Esophagus (tissue), 2 donors: ENCODE measurements around the gene MAS1. TPM values are rescaled to one million over a fixed set of nuclear protein-coding genes. Genes with fewer than 3 reads are reported as not detected.

Experiments
- H3K27ac ChIP-seq, 2 donors: one replicate each; pipeline ENCODE4 v1.5.1; 2013; ENCODE audit warnings: low read depth in 2 of 2, mild to moderate bottlenecking in 2 of 2, inconsistent platforms in 1 of 2, low read length in 1 of 2, moderate library complexity in 1 of 2
- H3K27me3 ChIP-seq, 2 donors: one replicate each; pipeline ENCODE4 v1.6.1; 2013; ENCODE audit warnings: low read length in 2 of 2, control low read depth in 1 of 2, mild to moderate bottlenecking in 1 of 2; ENCODE audit not compliant: insufficient read depth in 2 of 2, control insufficient read depth in 1 of 2
- H3K36me3 ChIP-seq, 2 donors: one replicate each; pipeline ENCODE4 v1.6.1; 2013; ENCODE audit warnings: low read length in 1 of 2; ENCODE audit not compliant: control insufficient read depth in 2 of 2, insufficient read depth in 2 of 2
- H3K4me1 ChIP-seq, 2 donors: one replicate each; pipeline ENCODE4 v1.6.1; 2013; ENCODE audit warnings: low read length in 1 of 2; ENCODE audit not compliant: control insufficient read depth in 2 of 2, insufficient read depth in 2 of 2
- H3K4me3 ChIP-seq, 2 donors: one replicate each; pipeline ENCODE4 v1.5.1; 2013; ENCODE audit warnings: low read length in 2 of 2, mild to moderate bottlenecking in 2 of 2, low read depth in 1 of 2, moderate library complexity in 1 of 2
- H3K9me3 ChIP-seq, 2 donors: one replicate each; pipeline ENCODE4 v1.6.1; 2013; ENCODE audit warnings: mild to moderate bottlenecking in 2 of 2, low read depth in 1 of 2, low read length in 1 of 2, moderate library complexity in 1 of 2; ENCODE audit not compliant: control insufficient read depth in 2 of 2, insufficient read depth in 1 of 2
- WGBS, 2 donors: extraction: QIAGEN DNeasy Blood & Tissue Kit; methylation state at CpG; one replicate each; pipeline ENCODE4 v1.1.7; 2013; 5-methylcytosine and 5-hydroxymethylcytosine counted together
- polyA plus RNA-seq, 2 donors: library from polyadenylated mRNA; stranded (reverse); fragments of 200-250 nt; gene quantifications; one replicate each; pipeline ENCODE4 v1.2.3, GENCODE V29; 2013
- donor health status: healthy with polysubstance abuse.
- donor health status: Bipolar disorder and iron deficiency.

MAS1 gene
- polyA plus RNA-seq, 2 donors: not detected

DNA sequence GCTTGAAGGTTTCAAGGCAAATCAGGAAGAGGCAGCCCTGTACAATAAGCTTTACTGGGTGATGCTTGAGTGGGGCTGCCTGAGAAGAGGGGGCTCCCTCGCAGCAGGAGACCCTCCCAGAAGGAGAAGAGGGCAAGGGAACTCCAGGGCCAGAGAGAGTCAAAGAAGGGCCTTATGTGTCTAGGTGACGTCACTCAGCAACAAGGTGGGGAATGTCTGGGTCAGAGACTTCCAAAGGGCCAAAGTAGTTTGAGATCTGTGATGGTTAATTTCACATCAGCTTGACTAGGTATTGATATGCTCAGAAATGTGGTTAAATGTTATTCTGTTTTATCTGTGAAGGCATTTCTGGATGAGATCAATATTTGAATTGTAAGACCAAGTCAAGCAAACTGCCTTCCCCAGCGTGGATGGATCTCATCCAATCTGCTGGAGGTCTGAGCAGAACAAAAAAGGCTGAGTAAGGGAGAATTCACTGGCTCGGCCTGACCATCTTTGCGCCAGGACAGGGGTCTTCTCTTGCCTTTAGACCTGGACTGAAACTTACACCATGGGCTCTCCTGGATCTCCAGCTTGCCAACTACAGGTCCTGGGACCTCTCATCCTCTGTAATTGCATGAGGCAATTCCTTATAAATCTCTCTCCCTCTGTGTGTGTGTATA lies 35.9 kb downstream of the MAS1 start:
- Histone ChIP-seq H3K27me3 (no peaks in the 10 kb centered on the region), H3K4me3 (no peak overlapping the region), H3K4me1 (no peaks in the 10 kb centered on the region), H3K36me3 (no peaks in the 10 kb centered on the region), H3K27ac (no peak overlapping the region), H3K9me3 (no peaks in the 10 kb centered on the region)
- WGBS, 2 donors: 87% methylated on average over 5 of the region's 5 CpGs

DNA sequence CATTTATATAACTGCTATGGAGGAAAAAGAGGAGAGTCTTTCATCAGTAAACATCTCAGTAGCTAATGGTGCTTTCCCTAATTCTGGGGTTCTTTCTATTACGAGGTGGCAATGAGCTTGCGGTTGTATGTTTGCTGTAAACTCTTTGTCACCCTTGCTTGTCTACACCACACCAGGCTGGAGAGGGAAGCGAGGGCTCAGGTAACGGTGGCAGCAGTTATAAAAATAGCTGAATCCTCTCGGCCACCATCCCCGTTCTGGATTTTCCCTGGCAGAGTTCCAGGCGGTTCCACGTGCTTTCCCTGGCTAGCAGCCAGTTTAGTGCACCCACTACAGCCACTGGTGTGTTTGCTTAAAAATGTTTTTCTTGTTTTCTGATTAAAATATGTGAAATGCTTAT lies 39.0 kb downstream of the MAS1 start:
- Histone ChIP-seq H3K36me3 (no peaks in the 10 kb centered on the region), H3K4me1 (peaks cover 0 to 2% of the 10 kb centered on the region in 2 donors), H3K27ac (no peak overlapping the region), H3K9me3 (no peaks in the 10 kb centered on the region), H3K27me3 (no peaks in the 10 kb centered on the region), H3K4me3 (no peak overlapping the region)
- WGBS, 2 donors: 25 to 28% methylated on average over 8 of the region's 8 CpGs

DNA sequence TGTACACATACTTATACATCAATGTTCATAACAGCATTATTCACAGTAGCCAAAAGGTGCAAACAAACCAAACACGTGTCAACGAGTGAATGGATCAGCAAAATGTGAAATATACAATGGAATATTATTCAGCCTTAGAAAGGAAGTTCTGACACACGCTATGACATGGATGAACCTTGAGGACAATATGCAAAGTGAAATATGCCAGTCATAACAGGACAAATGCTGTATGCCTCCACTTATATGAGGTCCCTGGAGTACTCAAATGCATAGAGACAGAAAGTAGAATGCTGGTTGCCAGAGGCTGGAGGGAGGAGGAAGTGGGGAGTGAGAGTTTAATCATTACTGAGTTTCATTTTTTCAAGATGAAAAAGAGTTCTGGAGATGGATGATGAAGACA lies 40.3 kb downstream of the MAS1 start:
- Histone ChIP-seq H3K4me3 (no peak overlapping the region), H3K36me3 (no peaks in the 10 kb centered on the region), H3K4me1 (peaks cover 0 to 2% of the 10 kb centered on the region in 2 donors), H3K9me3 (no peaks in the 10 kb centered on the region), H3K27me3 (no peaks in the 10 kb centered on the region), H3K27ac (no peak overlapping the region)
- 78 to 91% methylated on average over 3 of the region's 3 CpGs for WGBS, 2 donors

DNA sequence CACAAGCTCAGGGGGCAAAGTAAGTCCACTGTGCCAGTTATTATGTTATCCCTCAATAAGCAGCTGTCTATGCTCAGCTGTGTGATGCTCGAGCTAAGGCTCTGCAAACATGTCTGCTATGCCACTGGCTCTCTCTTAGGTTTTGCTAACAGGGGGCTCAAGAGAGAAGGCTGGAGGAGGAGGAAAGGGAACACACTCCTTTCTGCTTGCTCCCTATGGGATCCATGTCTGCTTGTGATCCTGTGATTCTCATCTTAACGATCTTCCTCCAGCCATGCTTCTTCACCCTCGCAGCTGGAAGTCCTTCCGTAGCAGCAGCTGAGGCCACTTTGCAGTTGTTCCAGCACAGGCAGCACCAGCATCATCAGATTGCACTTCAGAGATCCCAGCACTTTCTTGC lies 41.1 kb downstream of the MAS1 start:
- no peaks in the 10 kb centered on the region for H3K9me3 ChIP-seq
- no peak overlapping the region for H3K4me3 ChIP-seq
- H3K27ac ChIP-seq: no peak overlapping the region
- H3K36me3 ChIP-seq: no peaks in the 10 kb centered on the region
- H3K27me3 ChIP-seq: no peaks in the 10 kb centered on the region
- peaks cover 0 to 2% of the 10 kb centered on the region in 2 donors for H3K4me1 ChIP-seq
- 79 to 82% methylated on average over 4 of the region's 4 CpGs for WGBS, 2 donors

DNA sequence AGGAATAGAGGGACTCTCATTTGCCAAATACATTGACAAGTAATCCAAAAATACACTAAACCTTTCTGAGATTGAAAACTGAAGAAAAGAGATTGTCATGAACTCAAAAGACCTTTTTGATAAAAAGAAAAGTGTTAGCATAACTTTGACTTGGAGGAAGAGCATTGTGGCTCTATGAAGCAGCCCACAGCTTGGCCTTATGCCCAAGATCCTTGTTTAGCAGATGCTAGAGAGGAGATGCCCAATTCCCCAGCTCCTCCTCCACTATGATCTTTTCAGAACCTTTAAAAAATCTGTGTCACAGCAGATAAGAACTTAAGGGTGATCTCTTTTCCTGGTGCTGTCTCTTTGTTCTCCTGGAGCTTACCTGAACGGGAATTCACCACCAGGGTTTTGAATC lies 42.3 kb downstream of the MAS1 start:
- Histone ChIP-seq H3K4me3 (no peak overlapping the region), H3K4me1 (peaks cover 0 to 2% of the 10 kb centered on the region in 2 donors), H3K9me3 (no peaks in the 10 kb centered on the region), H3K27ac (no peak overlapping the region), H3K27me3 (no peaks in the 10 kb centered on the region), H3K36me3 (no peaks in the 10 kb centered on the region)
- 93 to 96% methylated on average over 1 of the region's 1 CpG for WGBS, 2 donors

DNA sequence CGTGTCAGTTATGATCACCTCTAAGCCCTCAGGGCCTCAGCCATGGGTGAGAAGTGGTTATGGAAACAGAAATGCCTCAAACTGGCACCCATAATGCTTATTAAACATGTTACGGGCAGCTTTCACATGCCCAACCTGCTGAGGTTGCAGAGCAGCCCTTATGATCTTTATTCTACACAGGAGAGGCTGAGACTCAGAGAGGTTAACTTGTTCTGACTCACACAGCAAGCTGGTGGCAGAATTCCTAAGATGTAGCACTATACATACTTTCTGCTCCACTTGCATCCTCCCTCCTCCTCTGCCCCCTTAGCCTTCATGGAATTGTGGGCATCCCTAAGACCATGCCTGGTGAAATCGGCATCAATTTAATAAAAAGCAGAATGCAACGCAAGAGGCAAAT lies 43.4 kb downstream of the MAS1 start:
- H3K4me3 ChIP-seq: no peak overlapping the region
- H3K4me1 ChIP-seq: peaks cover 0 to 2% of the 10 kb centered on the region in 2 donors
- 70 to 73% methylated on average over 4 of the region's 4 CpGs for WGBS, 2 donors
- H3K9me3 ChIP-seq: no peaks in the 10 kb centered on the region
- H3K36me3 ChIP-seq: no peaks in the 10 kb centered on the region
- H3K27me3 ChIP-seq: no peaks in the 10 kb centered on the region
- no peak overlapping the region for H3K27ac ChIP-seq

DNA sequence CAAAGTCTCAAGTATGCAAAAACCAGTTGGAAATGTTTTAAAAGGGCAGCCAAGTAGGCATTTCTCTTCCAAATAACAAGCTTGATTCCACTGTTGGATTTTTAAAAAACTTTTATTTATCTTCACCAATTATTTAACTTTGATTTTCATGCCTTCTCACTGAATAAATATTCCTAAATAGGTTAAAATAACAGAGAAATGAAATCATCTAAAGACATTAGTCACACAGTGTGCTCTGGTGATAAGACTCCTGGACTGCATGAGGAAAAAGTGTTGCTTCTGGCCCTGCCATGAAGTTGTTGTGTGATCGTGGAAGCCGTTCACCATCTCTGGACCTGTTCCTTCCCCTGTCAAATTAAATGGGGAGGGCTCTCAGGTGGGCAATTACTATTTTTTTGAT lies 44.3 kb downstream of the MAS1 start:
- 69 to 73% methylated on average over 2 of the region's 2 CpGs for WGBS, 2 donors
- Histone ChIP-seq H3K9me3 (no peaks in the 10 kb centered on the region), H3K4me1 (peaks cover 0 to 2% of the 10 kb centered on the region in 2 donors), H3K27me3 (no peaks in the 10 kb centered on the region), H3K4me3 (no peak overlapping the region), H3K27ac (no peak overlapping the region), H3K36me3 (no peaks in the 10 kb centered on the region)

DNA sequence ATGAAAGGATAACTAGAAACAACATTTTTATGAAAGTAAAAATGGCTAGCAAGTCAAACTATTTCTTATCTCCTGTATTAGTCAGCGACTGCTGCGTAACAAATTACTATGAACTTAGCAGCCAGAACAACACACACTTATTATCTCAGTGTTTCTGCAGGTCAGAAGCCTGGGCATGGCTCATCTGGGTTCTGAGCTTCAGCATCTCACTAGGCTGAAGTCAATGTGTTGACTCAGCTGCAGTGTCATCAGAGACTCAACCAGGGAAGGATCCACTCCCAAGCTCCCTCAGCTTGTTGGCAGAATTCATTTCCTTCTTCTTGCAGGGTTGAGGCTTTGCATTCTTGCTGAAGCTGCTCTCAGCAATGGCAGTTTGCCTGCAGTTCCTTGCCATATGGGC lies 44.8 kb downstream of the MAS1 start:
- WGBS, 2 donors: 91 to 97% methylated on average over 2 of the region's 2 CpGs
- Histone ChIP-seq H3K27me3 (no peaks in the 10 kb centered on the region), H3K4me3 (no peak overlapping the region), H3K4me1 (peaks cover 0 to 2% of the 10 kb centered on the region in 2 donors), H3K9me3 (no peaks in the 10 kb centered on the region), H3K36me3 (no peaks in the 10 kb centered on the region), H3K27ac (no peak overlapping the region)

DNA sequence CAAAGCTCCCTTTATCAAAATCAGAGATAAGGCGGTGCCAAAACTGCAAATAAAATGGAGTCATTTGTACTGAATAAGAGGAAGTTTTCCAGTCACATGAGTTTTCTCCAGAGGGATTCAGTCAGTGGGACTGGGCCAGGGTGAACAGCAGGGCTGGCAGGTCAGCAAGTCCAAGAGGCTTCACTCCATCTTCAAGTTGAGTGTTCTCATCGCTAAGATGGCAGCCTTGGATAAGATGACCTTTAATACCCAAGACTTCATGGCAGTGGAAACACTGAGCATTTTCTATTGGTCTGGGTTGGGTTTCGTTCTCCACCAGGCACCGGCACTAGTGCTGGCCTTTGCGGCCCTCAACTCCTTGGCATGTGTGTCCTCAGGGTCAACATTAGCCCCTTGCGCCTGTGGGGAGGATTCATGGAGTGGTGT lies 48.8 kb downstream of the MAS1 start:
- WGBS, 2 donors: 77 to 91% methylated on average over 6 of the region's 6 CpGs
- Histone ChIP-seq H3K36me3 (no peaks in the 10 kb centered on the region), H3K27ac (no peak overlapping the region), H3K9me3 (peaks cover 0 to 2% of the 10 kb centered on the region in 2 donors), H3K4me3 (no peak overlapping the region), H3K4me1 (no peaks in the 10 kb centered on the region), H3K27me3 (no peaks in the 10 kb centered on the region)
